HG03520 (cell line): ENCODE results near the gene ADARB2.

Source experiments
- ATAC-seq: cut with Tn5 transposase; IDR thresholded peaks from one replicate; pipeline ENCODE4 v1.9.1; 2021; ENCODE audit warnings: mild to moderate bottlenecking, moderate library complexity; ENCODE audit not compliant: unreplicated experiment

The ADARB2 gene

GRCh38 chr10:1664333-1664964 is 72.9 kb downstream of the ADARB2 start:
- no peak for ATAC-seq

DNA sequence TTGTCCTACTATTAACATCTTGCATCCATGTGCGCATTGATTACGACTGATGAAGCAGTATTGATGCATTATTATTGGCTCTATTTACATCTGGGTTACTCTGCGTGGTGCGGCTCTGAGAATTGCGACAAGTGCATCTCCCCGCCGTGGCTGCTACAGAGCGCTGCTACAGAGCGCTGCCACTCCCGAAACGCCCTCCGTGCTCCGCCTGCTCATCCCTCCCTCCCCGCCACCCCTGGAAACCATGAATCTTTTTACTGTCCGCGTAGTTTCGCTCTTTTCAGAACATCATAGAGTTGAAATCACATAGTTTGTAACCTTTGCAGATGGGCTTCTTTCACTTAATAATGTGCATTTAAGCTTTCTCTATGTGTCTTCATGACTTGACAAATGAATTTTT is 74.1 kb downstream of the ADARB2 start:
- no peak for ATAC-seq

GRCh38 chr10:1662438-1663025 is 74.8 kb downstream of the ADARB2 start:
- ATAC-seq = peak; percentile 23

GRCh38 chr10:1661859-1662437 is 75.4 kb downstream of the ADARB2 start:
- peak; percentile 53 for ATAC-seq

- ATAC-seq = no peak
Observed at GRCh38 chr10:1661416-1661815, 75.9 kb downstream of the ADARB2 start.

GRCh38 chr10:1660815-1661214 is 76.5 kb downstream of the ADARB2 start:
- no peak for ATAC-seq

DNA sequence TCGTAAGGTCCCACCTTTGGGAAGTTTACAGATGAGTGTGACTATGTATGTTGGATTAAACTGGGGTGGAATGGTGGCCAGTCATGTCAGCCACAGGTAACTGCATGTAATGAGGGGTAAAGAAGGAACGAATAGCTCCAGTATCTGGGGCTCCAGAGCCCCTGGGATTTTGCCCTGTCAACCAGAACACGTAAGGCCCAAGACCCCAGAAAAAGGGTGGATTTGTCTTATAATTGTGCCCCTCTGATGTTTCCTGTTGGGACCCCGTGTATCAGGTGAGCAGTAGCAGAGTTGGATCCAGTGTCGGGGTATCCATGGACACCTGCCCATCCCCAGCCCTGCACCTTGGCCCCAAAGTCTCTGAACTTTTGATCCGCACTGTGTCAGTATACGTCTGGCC is 76.9 kb downstream of the ADARB2 start:
- ATAC-seq = no peak

DNA sequence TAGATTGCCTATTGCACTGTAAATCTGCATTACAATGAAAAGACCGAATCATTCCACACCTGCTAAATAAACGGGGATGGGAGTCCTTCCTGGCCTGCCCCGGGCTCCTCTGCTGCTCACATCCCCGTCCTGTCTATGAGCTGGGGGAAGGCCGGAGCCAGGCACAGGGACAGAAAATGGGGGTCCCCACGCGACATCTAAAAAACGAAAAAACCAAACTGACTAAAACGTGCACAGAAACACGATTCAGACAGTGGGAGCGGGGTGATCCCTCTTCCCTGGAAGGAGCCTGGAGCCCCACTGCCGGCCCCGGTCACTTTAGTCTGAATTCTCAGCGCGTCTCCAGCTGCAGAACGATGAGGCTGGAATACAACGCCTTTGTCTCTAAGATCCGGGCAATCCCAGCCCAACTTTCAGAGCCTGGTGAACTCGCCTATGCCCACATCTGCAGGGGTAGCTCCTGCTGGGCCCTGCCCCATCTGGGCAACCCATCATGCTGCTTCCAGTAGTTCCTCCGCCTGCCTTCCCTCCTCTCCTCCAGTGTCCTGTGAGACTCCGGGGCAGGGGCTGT is 78.0 kb downstream of the ADARB2 start:
- ATAC-seq = no peak

DNA sequence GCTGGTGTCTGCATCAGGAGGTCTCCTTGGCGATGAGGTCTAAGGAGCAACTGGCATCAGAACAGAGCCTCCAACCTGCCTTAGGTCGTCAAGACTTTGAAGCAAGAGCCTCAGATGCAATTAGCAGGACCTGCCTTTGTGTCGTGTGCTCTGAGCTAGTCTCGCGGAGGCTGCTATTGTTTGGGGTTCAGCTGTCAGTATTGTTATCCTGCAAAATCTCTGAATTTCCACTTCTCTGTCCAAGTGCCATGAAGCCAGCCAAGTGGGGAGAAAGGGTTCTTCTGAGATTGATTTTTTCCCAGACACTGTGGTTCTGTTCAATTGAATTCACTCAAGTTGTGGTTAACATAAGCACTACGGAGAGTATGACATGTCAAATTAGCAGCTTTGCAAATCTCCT is 78.7 kb downstream of the ADARB2 start:
- ATAC-seq = no peak

GRCh38 chr10:1657479-1657878 is 79.8 kb downstream of the ADARB2 start:
- ATAC-seq = no peak

- ATAC-seq = no peak
Observed at GRCh38 chr10:1655367-1655766, 82.0 kb downstream of the ADARB2 start.

GRCh38 chr10:1654811-1655356 is 82.4 kb downstream of the ADARB2 start:
- no peak for ATAC-seq

- no peak for ATAC-seq
Observed at GRCh38 chr10:1654247-1654646, 83.1 kb downstream of the ADARB2 start.

GRCh38 chr10:1653321-1653720 is 84.0 kb downstream of the ADARB2 start:
- no peak for ATAC-seq

GRCh38 chr10:1652151-1652550 is 85.2 kb downstream of the ADARB2 start:
- no peak for ATAC-seq

GRCh38 chr10:1651270-1651966 is 85.9 kb downstream of the ADARB2 start:
- no peak for ATAC-seq

DNA sequence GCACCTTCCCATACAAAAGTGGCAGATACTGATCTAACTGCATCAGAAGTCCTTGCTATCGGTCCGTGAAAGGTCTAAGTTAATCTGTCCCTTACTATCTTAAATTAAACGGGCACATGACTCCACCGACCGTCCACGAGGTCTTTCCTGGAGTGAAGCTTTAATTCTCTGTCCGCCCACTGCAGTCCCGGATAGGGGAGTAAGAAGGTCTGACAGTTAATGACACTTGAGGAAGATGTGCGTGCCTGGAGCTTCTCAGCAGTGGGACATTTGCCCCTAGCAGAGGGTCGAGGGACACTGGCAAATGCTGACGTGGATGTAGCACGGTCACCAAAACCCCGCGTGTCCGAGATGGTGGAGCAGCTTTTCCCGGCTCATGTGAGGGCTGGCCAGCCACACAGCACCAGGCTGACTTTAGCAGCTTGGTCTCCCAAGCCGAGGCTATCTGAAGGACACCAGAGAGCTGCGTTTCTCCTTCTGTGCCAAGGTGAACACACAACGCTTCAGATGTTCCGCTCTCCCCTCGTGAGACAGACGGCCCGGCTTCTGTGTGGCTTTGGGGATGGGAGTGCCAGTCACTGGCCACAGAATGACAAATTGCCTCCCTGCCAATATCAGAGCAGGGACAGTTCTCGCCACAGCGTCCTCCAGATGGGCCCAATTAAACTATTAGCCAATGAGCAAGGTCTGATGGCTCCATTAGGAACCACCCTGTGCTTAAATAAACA is 86.6 kb downstream of the ADARB2 start:
- no peak for ATAC-seq

GRCh38 chr10:1648648-1649047 is 88.7 kb downstream of the ADARB2 start:
- peak; percentile 75 for ATAC-seq

GRCh38 chr10:1646332-1646731 is 91.0 kb downstream of the ADARB2 start:
- ATAC-seq = no peak

- no peak for ATAC-seq
Observed at GRCh38 chr10:1645896-1646295, 91.4 kb downstream of the ADARB2 start.
